Left ventricle myocardium superior (tissue), 1 donor: Measurements from ENCODE around the gene FAM89B. TPM values are rescaled to one million over a fixed set of nuclear protein-coding genes. Genes with fewer than 3 reads are reported as not detected.

Source experiments
- ATAC-seq: fragments of 200-7000 bp; cut with Tn5 transposase; one replicate; pipeline ENCODE4 v1.9.1; 2020; ENCODE audit warnings: mild to moderate bottlenecking, moderate library complexity
- DNase-seq: peaks from one replicate; pipeline ENCODE4 v3.0.0-alpha.2; 2020
- intact Hi-C: fragments of 100-400 bp; cut with micrococcal nuclease; formaldehyde crosslinking; loops from one replicate; pipeline ENCODE4 v1.11.0; 2022
- total RNA-seq: library from RNA; stranded (reverse); fragmentation: NEBNext Ultra II Directional; extraction: Animal tissue kit (Norgen Biotek cat#: 25700); gene quantifications from one replicate; pipeline ENCODE4 v1.2.1, GENCODE V29; 2021
- donor health status: DM: no; HTN: yes; CAD: no; lungs with severe emphysema.

FAM89B gene
- total RNA-seq, 1 donor from 2014 or later, result 39.3 TPM

DNA sequence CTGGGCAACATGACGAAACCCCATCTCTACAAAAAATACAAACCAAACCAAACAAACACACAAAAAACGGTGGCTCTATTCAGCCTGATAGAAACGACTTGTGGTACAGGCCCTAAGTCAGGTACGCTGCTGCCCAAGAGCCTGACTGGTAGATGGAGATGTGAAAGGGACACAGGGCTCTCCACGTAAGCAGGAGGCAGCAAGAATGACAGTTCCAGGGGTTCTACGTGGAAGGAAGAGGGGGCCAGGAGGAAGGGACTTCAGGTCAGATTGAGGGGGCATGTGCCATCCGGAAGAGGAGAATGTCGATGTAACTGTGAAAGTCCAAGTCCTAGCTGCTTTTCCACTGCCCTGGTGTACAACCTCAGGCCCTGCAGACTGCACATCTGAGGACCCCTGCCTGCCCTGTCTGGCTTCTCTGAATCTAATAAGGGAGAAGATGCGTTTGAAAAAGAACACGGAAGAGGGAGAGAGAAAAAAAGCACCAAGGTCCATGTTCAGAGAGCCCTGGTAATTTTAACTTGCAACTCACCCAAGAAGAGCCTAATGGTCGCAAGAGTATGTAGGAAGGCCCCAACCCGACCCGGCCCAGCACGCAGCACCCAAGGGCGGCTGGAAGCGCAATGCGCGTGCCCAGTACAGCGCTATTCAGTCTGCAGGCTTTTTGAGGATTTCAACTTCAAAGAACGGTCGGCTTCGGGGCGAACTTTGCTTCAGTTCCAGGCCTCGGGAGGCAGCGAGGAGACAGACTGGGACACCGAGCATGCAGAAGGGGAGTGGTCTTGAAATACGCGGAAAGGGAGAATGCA, 3.0 kb upstream of the FAM89B start:
- ATAC-seq, result peak; percentile 18
- no peak for DNase-seq
- intact Hi-C loops, result no loop called here

- intact Hi-C loops, result no loop called here
- peak; percentile 99 for DNase-seq
- ATAC-seq, result peak; percentile 84
Measured at GRCh38 chr11:65569973-65570918, 2.1 kb upstream of the FAM89B start, which contains the start of gene ZNRD2. Gene ZNRD2 (plus strand): TSS chr11:65570477. CDS start chr11:65570492, 15 bp downstream.

GRCh38 chr11:65571420-65571819, 918 bp upstream of the FAM89B start:
- intact Hi-C loops, result no loop called here
- no peak for ATAC-seq
- DNase-seq, result no peak

GRCh38 chr11:65571940-65572339, 398 bp upstream of the FAM89B start:
- intact Hi-C loops, result no loop called here
- no peak for ATAC-seq
- DNase-seq, result no peak

DNA sequence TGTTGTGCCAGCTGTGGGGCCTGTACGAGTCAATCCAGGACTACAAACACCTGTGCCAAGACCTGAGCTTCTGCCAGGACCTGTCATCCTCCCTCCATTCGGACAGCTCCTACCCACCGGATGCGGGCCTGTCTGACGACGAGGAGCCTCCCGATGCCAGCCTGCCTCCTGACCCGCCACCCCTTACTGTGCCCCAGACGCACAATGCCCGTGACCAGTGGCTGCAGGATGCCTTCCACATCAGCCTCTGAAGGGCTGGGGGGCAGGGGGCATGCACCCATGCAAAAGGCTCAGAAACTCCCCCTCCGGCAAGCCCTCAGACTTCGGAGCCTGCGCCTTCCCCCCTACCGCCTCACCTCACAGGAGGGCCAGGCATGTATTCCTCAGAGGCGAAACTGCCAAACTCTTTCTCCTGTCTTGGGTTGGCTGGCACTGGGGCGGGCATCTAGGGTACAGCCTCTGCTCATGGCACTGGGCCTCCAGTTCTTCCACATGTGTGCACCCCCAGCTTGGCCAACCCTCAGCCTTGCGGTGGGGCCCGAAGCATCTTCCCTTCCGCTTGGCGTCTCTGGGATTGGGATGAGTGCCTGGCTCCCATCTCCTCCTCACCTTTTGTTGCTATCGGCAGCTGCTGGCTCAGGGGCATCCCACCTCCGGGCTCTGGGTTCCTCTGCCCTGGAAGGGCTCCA, 1.2 kb downstream of the FAM89B start:
- intact Hi-C loops, result no loop called here
- no peak for ATAC-seq
- DNase-seq, result peak; percentile 49

GRCh38 chr11:65574109-65574810, 1.9 kb downstream of the FAM89B start:
- peak; percentile 95 for DNase-seq
- ATAC-seq, result peak; percentile 56
- intact Hi-C loops, result no loop called here

- no peak for ATAC-seq
- intact Hi-C loops, result no loop called here
- peak; percentile 44 for DNase-seq
Measured at GRCh38 chr11:65574811-65575567, 2.7 kb downstream of the FAM89B start.

DNA sequence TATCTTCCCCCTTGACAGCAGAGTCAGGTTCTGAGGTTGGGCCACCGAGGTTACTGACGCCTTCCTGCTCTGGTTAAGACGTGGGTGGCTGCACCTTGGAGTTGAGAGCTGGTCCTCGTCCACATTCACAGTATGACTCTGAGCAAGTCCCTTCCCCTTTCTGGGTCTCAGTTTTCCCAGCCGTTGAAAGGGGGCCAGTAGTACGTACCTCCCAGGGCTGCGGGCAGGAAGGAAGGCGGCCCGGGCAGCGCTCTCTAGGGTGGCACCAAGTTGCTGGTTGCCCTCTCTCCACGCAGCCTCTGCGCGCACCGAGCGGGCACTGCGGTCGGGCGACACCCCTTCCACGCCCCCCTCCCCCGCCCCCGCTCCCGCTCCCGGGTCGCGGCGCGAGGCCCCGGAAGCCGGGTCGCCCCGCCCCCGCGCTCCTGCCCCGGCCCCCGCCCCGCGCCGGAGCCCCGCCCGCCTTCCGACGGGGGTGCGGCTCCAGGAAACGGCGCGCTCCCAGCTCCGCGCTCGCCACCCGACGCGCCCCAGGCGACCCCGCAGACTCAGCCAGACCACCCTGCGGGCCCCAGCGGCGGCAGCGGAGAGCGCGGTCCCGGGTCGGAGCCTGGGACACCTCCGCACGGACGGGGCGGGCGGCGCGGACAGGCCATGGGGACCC, 3.4 kb downstream of the FAM89B start, which contains the start of gene EHBP1L1:
Gene EHBP1L1, plus strand, starts transcription at position 486 of the 664 bp plus-strand sequence. CDS start 250 bp downstream, outside the sequence.
- peak; percentile 29 for ATAC-seq
- intact Hi-C loops, result no loop called here
- peak; percentile 89 for DNase-seq

- intact Hi-C loops, result no loop called here
- no peak for ATAC-seq
- DNase-seq, result no peak
Measured at GRCh38 chr11:65576232-65576866, 4.0 kb downstream of the FAM89B start.

GRCh38 chr11:65576867-65577755, 4.8 kb downstream of the FAM89B start:
- intact Hi-C loops, result no loop called here
- DNase-seq (peak; percentile 74), ATAC-seq (peak; percentile 43)

- DNase-seq (no peak), ATAC-seq (peak; percentile 0)
- intact Hi-C loops, result no loop called here
Measured at GRCh38 chr11:65577756-65578109, 5.4 kb downstream of the FAM89B start.

DNA sequence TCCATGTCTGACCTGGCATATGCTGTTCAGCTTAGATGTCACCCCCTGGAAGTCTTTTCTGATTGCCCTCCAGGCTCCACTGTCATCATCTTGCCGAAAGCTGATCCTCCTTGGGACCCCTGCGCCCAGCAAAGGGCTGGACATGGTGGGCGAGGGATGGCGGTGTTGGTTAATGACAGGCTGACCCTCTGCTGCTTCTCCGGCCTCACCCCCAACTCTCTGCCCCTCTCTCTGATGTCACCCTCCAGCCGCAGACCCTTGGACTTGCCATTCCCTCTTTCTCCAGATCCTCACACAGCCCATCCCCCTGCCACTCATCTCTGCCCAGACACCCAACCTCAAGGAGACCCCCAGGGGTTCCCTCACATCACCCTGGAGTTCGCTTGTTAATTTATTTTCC, 5.8 kb downstream of the FAM89B start:
- intact Hi-C loops, result no loop called here
- no peak for DNase-seq
- ATAC-seq, result no peak

DNA sequence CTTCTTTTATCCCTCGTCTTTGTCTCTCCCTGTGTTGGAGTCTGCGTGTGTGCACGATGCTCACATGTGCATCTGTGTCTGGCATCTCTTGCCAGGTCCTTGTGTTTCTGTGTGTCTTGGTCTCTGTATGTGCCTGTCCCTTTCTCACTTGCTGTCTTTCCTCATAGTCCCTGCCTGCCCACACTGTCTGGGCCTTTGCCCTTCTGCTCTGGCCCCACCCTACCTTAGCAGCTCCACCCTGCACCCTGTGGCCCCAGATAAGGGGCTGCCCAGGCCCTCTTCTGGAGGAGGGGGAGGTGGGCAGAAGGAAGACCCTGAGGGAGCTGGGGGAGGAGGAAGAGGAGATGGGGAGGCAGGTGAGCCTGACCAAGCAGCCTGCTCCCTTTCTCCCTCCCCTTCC, 6.3 kb downstream of the FAM89B start:
- intact Hi-C loops, result no loop called here
- DNase-seq (no peak), ATAC-seq (no peak)

GRCh38 chr11:65579291-65579690, 7.0 kb downstream of the FAM89B start:
- DNase-seq (no peak), ATAC-seq (no peak)
- intact Hi-C loops, result no loop called here

DNA sequence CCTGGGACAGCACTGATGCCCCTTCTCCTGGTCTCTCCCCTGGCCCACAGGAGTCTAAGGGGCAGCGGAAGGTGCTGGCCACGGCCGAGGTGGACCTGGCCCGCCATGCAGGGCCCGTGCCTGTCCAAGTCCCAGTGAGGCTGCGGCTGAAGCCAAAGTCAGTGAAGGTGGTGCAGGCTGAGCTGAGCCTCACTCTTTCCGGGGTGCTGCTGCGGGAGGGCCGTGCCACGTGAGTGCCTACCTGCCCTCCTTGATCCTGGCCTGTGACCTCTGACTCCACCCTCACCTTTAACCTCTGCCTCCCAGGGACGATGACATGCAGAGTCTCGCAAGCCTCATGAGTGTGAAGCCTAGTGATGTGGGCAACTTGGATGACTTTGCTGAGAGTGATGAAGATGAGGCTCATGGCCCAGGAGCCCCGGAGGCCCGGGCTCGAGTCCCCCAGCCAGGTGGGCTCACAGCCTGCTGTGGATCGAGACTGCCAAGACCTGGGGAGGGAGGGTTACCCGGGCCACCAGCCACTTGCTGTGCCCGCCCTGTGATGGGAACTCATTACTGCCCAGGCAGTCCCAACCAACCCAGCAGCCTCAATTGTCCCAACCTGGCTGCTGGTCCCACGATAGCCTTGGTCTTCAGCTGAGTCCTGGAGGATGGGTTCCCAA, 7.8 kb downstream of the FAM89B start:
- intact Hi-C loops, result no loop called here

GRCh38 chr11:65580756-65581155, 8.4 kb downstream of the FAM89B start:
- intact Hi-C loops, result no loop called here
- ATAC-seq (no peak), DNase-seq (no peak)

More for the DNA sequence above, 7.8 kb downstream of the FAM89B start:
- ATAC-seq, result no peak
- no peak for DNase-seq
